ENCODE measurements around the gene RBM24.

Gene RBM24

GRCh38 chr6:17281100-17281496 is at the start of gene RBM24:
TSS of gene RBM24 (plus strand) at chr6:17281361. CDS start at chr6:17281582, 221 bp downstream.
- peak in 1 of 2 donors; percentile 7 for DNase-seq

- no peak for DNase-seq
Measured at GRCh38 chr6:17233531-17233930, 47.6 kb upstream of the RBM24 start.

GRCh38 chr6:17237246-17237645 is 43.9 kb upstream of the RBM24 start:
- no peak for DNase-seq

- DNase-seq = no peak
Measured at GRCh38 chr6:17239260-17239659, 41.9 kb upstream of the RBM24 start.

GRCh38 chr6:17240803-17241500 is 40.2 kb upstream of the RBM24 start:
- no peak for DNase-seq

- DNase-seq = no peak
Measured at GRCh38 chr6:17242087-17242486, 39.1 kb upstream of the RBM24 start.

- DNase-seq = no peak
Measured at GRCh38 chr6:17250237-17250636, 30.9 kb upstream of the RBM24 start.

GRCh38 chr6:17251953-17252352 is 29.2 kb upstream of the RBM24 start:
- no peak for DNase-seq

GRCh38 chr6:17258749-17259148 is 22.4 kb upstream of the RBM24 start:
- no peak for DNase-seq

- no peak for DNase-seq
Measured at GRCh38 chr6:17265570-17265969, 15.6 kb upstream of the RBM24 start.

- no peak for DNase-seq
Measured at GRCh38 chr6:17267566-17267965, 13.6 kb upstream of the RBM24 start.

- DNase-seq = no peak
Measured at GRCh38 chr6:17268114-17268513, 13.0 kb upstream of the RBM24 start.

- no peak for DNase-seq
Measured at GRCh38 chr6:17269840-17270239, 11.3 kb upstream of the RBM24 start.

GRCh38 chr6:17271628-17272027 is 9.5 kb upstream of the RBM24 start:
- no peak for DNase-seq

- no peak for DNase-seq
Measured at GRCh38 chr6:17276766-17277165, 4.4 kb upstream of the RBM24 start.

- no peak for DNase-seq
Measured at GRCh38 chr6:17277256-17277655, 3.9 kb upstream of the RBM24 start.

- DNase-seq = no peak
Measured at GRCh38 chr6:17278289-17279063, 2.7 kb upstream of the RBM24 start.

- DNase-seq = no peak
Measured at GRCh38 chr6:17280138-17280537, 1.0 kb upstream of the RBM24 start.

- no peak for DNase-seq
Measured at GRCh38 chr6:17280552-17281090, 540 bp upstream of the RBM24 start.

GRCh38 chr6:17281497-17282481 is 628 bp downstream of the RBM24 start:
- no peak for DNase-seq

GRCh38 chr6:17283074-17283473 is 1.9 kb downstream of the RBM24 start:
- DNase-seq = no peak

- DNase-seq = no peak
Measured at GRCh38 chr6:17289630-17290061, 8.5 kb downstream of the RBM24 start.

GRCh38 chr6:17291778-17292177 is 10.6 kb downstream of the RBM24 start:
- DNase-seq = no peak
